NCI-H1105 (cell line): ENCODE results near the gene FADS3.

Experiments used
- DNase-seq: peaks from one replicate; lab custom pipeline; 2025; lab: John Stamatoyannopoulos, UW

Gene FADS3

GRCh38 chr11:61855939-61856680 lies 35.2 kb downstream of the FADS3 start:
- no peak for DNase-seq

GRCh38 chr11:61854966-61855714 lies 36.2 kb downstream of the FADS3 start:
- DNase-seq = no peak

- DNase-seq = no peak
Measured at GRCh38 chr11:61854206-61854895, 37.0 kb downstream of the FADS3 start.

- no peak for DNase-seq
Measured at GRCh38 chr11:61853698-61854169, 37.6 kb downstream of the FADS3 start.

- DNase-seq = no peak
Measured at GRCh38 chr11:61851900-61852295, 39.4 kb downstream of the FADS3 start.

- DNase-seq = no peak
Measured at GRCh38 chr11:61851113-61851899, 40.0 kb downstream of the FADS3 start.

GRCh38 chr11:61850687-61851086 lies 40.7 kb downstream of the FADS3 start:
- no peak for DNase-seq

GRCh38 chr11:61848631-61849030 lies 42.7 kb downstream of the FADS3 start:
- no peak for DNase-seq

- DNase-seq = no peak
Measured at GRCh38 chr11:61847914-61848581, 43.3 kb downstream of the FADS3 start.

GRCh38 chr11:61846362-61847020 lies 44.9 kb downstream of the FADS3 start:
- no peak for DNase-seq

- no peak for DNase-seq
Measured at GRCh38 chr11:61844909-61845565, 46.3 kb downstream of the FADS3 start.

GRCh38 chr11:61842528-61842820 lies 48.9 kb downstream of the FADS3 start:
- DNase-seq = no peak

- no peak for DNase-seq
Measured at GRCh38 chr11:61841636-61842527, 49.5 kb downstream of the FADS3 start.

GRCh38 chr11:61840371-61840770 lies 51.0 kb downstream of the FADS3 start:
- no peak for DNase-seq

- no peak for DNase-seq
Measured at GRCh38 chr11:61839742-61840141, 51.6 kb downstream of the FADS3 start.

- DNase-seq = no peak
Measured at GRCh38 chr11:61838921-61839320, 52.4 kb downstream of the FADS3 start.

- DNase-seq = no peak
Measured at GRCh38 chr11:61838501-61838900, 52.8 kb downstream of the FADS3 start.

- DNase-seq = no peak
Measured at GRCh38 chr11:61837411-61838005, 53.8 kb downstream of the FADS3 start.

GRCh38 chr11:61836193-61836592 lies 55.2 kb downstream of the FADS3 start:
- no peak for DNase-seq
